Activated CD4-positive, alpha-beta T cell treated with anti-CD3 and anti-CD28 coated beads, Interleukin-2, amount 10 ng/mL, durations not matched to agents 7 days and 5 days (primary cell): ENCODE results near the gene CDK11A. TPM values are rescaled to one million over a fixed set of nuclear protein-coding genes. Genes with fewer than 3 reads are reported as not detected.
"Not testable (repeated sequence)": the region's sequence is repeated elsewhere in the genome, so short reads cannot be mapped to it uniquely, and the experiment has no call there.

Source experiments
- CTCF ChIA-PET: fragments of 350-600 bp; sonication (Branson Sonifier 250); formaldehyde crosslinking; loops from one replicate; lab custom pipeline; 2021; ENCODE audit warnings: antibody characterized with exemption; lab: Charles Lee
- POLR2A ChIA-PET: fragments of 350-600 bp; sonication (Branson Sonifier 250); formaldehyde crosslinking; loops from one replicate; lab custom pipeline; 2021; ENCODE audit warnings: antibody characterized with exemption; lab: Charles Lee
- DNase-seq: peaks from one replicate; pipeline ENCODE4 v3.0.0-alpha.2; 2020
- H3K27ac Mint-ChIP-seq: one replicate; pipeline ENCODE4 v1.8.0; 2021; ENCODE audit warnings: mild to moderate bottlenecking, moderate library complexity, mixed read lengths
- H3K27me3 Mint-ChIP-seq: one replicate; pipeline ENCODE4 v1.8.0; 2021; ENCODE audit warnings: mixed read lengths
- H3K36me3 Mint-ChIP-seq: one replicate; pipeline ENCODE4 v1.8.0; 2021; ENCODE audit warnings: low read depth, mixed read lengths
- H3K4me1 Mint-ChIP-seq: one replicate; pipeline ENCODE4 v1.8.0; 2021; ENCODE audit warnings: mixed read lengths
- H3K4me3 Mint-ChIP-seq: one replicate; pipeline ENCODE4 v1.8.0; 2021; ENCODE audit warnings: mild to moderate bottlenecking, moderate library complexity, mixed read lengths
- H3K9me3 Mint-ChIP-seq: one replicate; pipeline ENCODE4 v1.8.0; 2021; ENCODE audit warnings: mixed read lengths
- total RNA-seq, 2 experiments: library from RNA; stranded (reverse); gene quantifications; one replicate each; pipeline ENCODE4 v1.2.3, GENCODE V29; 2021

CDK11A gene
- total RNA-seq, 2 experiments from 2014 or later: 61.4 to 81.9 TPM

- H3K27me3 Mint-ChIP-seq, DNase-seq, CTCF ChIA-PET, H3K27ac Mint-ChIP-seq, H3K9me3 Mint-ChIP-seq, H3K4me3 Mint-ChIP-seq, H3K4me1 Mint-ChIP-seq, POLR2A ChIA-PET, H3K36me3 Mint-ChIP-seq: not testable (repeated sequence)
Measured at GRCh38 chr1:1700557-1700956, 23.6 kb downstream of the CDK11A start.

- H3K27ac Mint-ChIP-seq, H3K4me3 Mint-ChIP-seq, H3K4me1 Mint-ChIP-seq, POLR2A ChIA-PET, H3K9me3 Mint-ChIP-seq, H3K27me3 Mint-ChIP-seq, H3K36me3 Mint-ChIP-seq, CTCF ChIA-PET, DNase-seq: not testable (repeated sequence)
Measured at GRCh38 chr1:1700067-1700466, 24.1 kb downstream of the CDK11A start.

- H3K36me3 Mint-ChIP-seq, H3K4me3 Mint-ChIP-seq, H3K27me3 Mint-ChIP-seq, H3K9me3 Mint-ChIP-seq, POLR2A ChIA-PET, CTCF ChIA-PET, H3K4me1 Mint-ChIP-seq, DNase-seq, H3K27ac Mint-ChIP-seq: not testable (repeated sequence)
Measured at GRCh38 chr1:1699061-1699460, 25.1 kb downstream of the CDK11A start.

DNA sequence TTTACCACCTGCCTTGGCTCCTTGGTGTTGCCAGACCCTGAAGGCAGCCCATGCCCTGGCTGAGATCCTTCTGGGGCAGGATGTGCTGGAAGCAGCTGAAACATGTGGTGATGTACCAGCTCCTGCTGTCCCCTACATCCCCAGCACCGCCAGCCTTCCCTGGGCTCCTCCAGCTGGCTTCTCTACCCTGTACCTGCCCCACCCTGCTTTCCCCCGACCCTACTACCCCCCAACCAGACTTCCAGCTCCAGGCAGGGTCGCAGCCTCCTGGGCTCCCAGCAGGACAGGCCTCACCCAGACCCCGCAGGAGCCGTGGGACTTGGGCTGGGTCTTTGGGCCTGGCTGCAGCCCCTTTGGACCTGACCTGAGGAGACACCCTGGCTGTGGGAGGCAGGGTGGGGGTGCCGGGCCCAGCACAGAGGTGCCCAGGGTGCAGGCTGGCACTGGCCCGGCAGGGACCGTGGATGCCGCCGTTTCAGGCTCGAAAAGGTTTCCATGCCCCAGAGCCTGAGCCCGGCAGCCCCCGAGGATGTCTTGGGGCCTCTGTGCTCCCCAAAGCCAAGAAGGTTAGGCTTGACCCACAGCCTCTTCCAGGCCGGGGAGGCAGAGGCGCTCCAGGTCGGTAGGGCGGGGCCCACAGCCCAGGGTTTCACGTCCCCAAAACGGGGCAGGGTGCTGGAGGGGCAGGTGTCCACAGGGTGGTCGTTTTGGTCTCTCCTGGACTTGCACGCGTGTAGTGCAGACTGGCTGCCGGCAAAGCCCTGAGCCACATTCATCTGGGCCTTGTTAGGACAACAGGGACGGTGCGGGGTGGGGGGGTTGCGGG lies 26.6 kb downstream of the CDK11A start:
- CTCF ChIA-PET, H3K36me3 Mint-ChIP-seq, H3K4me1 Mint-ChIP-seq, POLR2A ChIA-PET, H3K27ac Mint-ChIP-seq, H3K9me3 Mint-ChIP-seq, H3K4me3 Mint-ChIP-seq, H3K27me3 Mint-ChIP-seq, DNase-seq: not testable (repeated sequence)

GRCh38 chr1:1696431-1697357 lies 27.5 kb downstream of the CDK11A start:
- DNase-seq, H3K4me1 Mint-ChIP-seq, H3K27me3 Mint-ChIP-seq, POLR2A ChIA-PET, H3K4me3 Mint-ChIP-seq, H3K36me3 Mint-ChIP-seq, H3K27ac Mint-ChIP-seq, H3K9me3 Mint-ChIP-seq, CTCF ChIA-PET: not testable (repeated sequence)

DNA sequence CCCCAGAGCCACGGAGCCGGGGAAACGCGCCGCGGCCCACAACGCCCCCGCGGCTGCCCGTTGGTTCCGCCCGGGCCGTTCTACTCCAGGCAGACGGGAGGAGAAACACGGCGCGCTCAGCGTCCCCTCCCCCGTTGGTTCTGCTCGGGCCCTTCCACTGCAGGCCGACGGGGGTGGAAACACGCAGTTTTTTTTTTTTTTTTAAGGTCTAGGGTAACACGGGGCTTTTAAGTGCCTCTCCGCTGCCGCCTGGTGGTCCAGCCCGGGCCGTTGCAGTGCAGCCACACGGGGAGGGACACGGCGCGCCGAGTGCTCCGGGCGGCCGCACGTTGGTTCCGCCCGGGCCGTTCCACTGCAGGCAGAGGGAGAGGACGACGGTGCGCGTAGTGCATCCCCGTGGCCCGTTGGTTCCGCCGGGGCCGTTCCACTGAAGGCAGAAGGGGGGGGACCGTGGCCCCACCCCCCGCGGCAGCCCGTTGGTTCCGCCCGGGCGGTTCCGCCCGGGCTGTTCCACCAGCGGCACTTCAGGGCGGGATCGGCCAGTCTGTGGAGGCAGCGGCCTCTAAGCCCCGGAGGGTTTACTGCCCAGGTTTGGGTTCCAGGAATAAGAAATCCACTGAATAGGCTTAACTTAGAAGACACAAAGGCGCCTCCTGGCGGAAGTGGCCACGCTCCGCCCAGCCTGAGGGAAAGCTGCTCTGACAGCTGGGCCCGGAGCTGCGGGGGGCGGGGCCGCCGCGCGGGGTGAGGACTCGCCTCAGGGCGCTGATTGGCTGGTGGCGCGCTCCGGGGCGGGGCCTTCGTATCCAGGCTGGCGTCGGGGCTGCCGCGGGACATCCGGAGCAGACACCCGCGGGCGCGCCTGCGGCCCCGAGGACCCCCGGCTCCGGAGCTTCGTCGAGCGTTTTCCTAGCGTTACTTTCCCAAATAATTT lies 31.2 kb downstream of the CDK11A start, which contains the start of gene SLC35E2B:
TSS of gene SLC35E2B (minus strand) at position 82 of the 934 bp plus-strand sequence. CDS start 16,096 bp downstream, outside the sequence.
- CTCF ChIA-PET, H3K4me1 Mint-ChIP-seq, H3K27me3 Mint-ChIP-seq, H3K9me3 Mint-ChIP-seq, POLR2A ChIA-PET: not testable (repeated sequence)
- Mint-ChIP-seq H3K27ac (peak within 1 kb of the TSS; percentile 97), H3K36me3 (peaks cover 10% of the 10 kb centered on the region), H3K4me3 (peak within 1 kb of the TSS; percentile 75)
- peak; percentile 95 for DNase-seq

GRCh38 chr1:1692324-1692713 lies 31.8 kb downstream of the CDK11A start:
- Mint-ChIP-seq H3K27ac (peak overlapping the region; percentile 97), H3K36me3 (peaks cover 12% of the 10 kb centered on the region), H3K4me1 (peaks cover 12% of the 10 kb centered on the region), H3K4me3 (peak overlapping the region; percentile 75)
- CTCF ChIA-PET, H3K9me3 Mint-ChIP-seq, H3K27me3 Mint-ChIP-seq, POLR2A ChIA-PET: not testable (repeated sequence)
- DNase-seq: peak; percentile 77

DNA sequence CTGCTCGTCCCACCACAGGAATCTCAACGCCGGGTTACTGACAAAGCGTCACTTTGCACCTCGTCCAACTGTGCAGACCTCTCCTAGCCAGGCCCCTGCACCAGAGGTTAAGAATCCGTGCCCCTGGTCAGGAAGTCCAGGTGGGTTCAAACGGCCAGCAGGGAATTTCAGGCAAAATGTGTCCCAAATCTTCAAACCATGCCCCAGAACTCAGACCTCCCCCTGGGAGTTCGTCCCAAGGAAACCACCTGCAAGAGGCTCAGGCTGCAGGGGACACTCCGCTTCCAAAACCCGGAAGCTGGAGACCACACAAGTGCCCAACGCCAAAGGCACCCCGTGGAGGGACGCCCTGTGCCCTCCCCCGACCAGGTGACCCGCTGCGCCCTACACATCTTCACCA lies 32.7 kb downstream of the CDK11A start:
- H3K27ac Mint-ChIP-seq, POLR2A ChIA-PET, DNase-seq, H3K9me3 Mint-ChIP-seq, H3K4me3 Mint-ChIP-seq, H3K27me3 Mint-ChIP-seq, CTCF ChIA-PET: not testable (repeated sequence)
- peaks cover 12% of the 10 kb centered on the region for H3K36me3 Mint-ChIP-seq
- peaks cover 12% of the 10 kb centered on the region for H3K4me1 Mint-ChIP-seq

GRCh38 chr1:1689526-1689925 lies 34.6 kb downstream of the CDK11A start:
- CTCF ChIA-PET, POLR2A ChIA-PET, DNase-seq, H3K27me3 Mint-ChIP-seq, H3K9me3 Mint-ChIP-seq, H3K4me3 Mint-ChIP-seq: not testable (repeated sequence)
- Mint-ChIP-seq H3K4me1 (peaks cover 14% of the 10 kb centered on the region), H3K36me3 (peaks cover 17% of the 10 kb centered on the region), H3K27ac (peak overlapping the region; percentile 31)

DNA sequence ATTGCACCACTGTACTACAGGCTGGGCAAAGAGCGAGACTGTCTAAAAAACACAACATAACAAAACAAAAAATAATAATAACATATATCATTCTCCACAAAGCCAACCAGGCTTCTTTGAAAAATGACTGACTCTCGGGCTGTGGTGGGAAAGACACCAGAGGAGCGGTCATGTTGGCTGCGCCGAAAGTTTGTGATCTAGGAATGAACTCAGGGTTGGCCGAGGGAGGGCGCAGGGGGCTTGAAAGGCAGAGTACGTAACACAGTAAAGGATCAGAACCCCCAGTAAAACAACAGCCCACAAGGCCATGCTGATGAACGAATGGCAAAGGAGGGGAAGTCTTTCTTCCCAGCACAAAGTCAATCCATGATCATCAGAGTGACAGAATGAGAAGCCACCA lies 36.3 kb downstream of the CDK11A start:
- H3K27me3 Mint-ChIP-seq: no peaks in the 10 kb centered on the region
- H3K4me1 Mint-ChIP-seq: peaks cover 14% of the 10 kb centered on the region
- no peak overlapping the region for H3K4me3 Mint-ChIP-seq
- ChIA-PET CTCF (no interaction called here), POLR2A (no interaction called here)
- no peaks in the 10 kb centered on the region for H3K9me3 Mint-ChIP-seq
- peaks cover 19% of the 10 kb centered on the region for H3K36me3 Mint-ChIP-seq
- DNase-seq: no peak
- H3K27ac Mint-ChIP-seq: no peak overlapping the region

GRCh38 chr1:1684031-1684681 lies 40.0 kb downstream of the CDK11A start:
- H3K27me3 Mint-ChIP-seq: no peaks in the 10 kb centered on the region
- no peak overlapping the region for H3K4me3 Mint-ChIP-seq
- H3K4me1 Mint-ChIP-seq: peaks cover 12% of the 10 kb centered on the region
- DNase-seq: no peak
- H3K27ac Mint-ChIP-seq: no peak overlapping the region
- POLR2A ChIA-PET: no interaction called here
- peaks cover 16% of the 10 kb centered on the region for H3K36me3 Mint-ChIP-seq
- CTCF ChIA-PET: no interaction called here
- H3K9me3 Mint-ChIP-seq: no peaks in the 10 kb centered on the region
